ENCODE measurements around the gene BOD1L1. TPM values are rescaled to one million over a fixed set of nuclear protein-coding genes. Genes with fewer than 3 reads are reported as not detected.

Gene BOD1L1
- total RNA-seq, 1 donor from 2014 or later = 37.8 TPM

DNA sequence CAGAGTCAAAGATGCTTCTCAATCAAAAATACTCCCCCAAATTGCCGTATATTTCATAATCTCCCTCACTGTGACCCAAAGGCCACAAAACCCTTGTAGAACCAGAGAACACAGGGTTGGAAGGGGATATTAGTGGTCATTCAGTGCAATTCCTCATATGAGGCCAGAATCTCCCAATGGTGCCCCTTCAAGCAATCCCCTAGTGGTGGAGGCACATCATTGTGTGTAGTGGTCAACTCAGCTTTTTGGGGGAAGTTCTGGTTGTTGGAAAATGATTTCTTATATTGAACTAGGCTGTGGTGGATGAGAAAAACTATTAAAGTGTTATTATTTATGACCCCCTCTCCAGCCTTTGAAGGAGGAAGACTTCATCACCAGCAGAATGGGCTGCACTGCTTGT, 17.6 kb upstream of the BOD1L1 start:
- Histone ChIP-seq H3K27me3 (no peaks in the 10 kb centered on the region), H3K4me1 (no peaks in the 10 kb centered on the region), H3K36me3 (no peaks in the 10 kb centered on the region), H3K27ac (no peak overlapping the region), H3K4me3 (no peak overlapping the region), H3K9me3 (no peaks in the 10 kb centered on the region)
- intact Hi-C loops (cut with DNase I) = no loop called here
- no peak for TF ChIP-seq POLR2A (IDR thresholded peaks at IDR 0.05)
- no peak for TF ChIP-seq POLR2AphosphoS5 (IDR thresholded peaks at IDR 0.05; ENCODE audit: insufficient read depth in 1 of 2, low read depth in 1 of 2)
- TF ChIP-seq, protein P1, sequence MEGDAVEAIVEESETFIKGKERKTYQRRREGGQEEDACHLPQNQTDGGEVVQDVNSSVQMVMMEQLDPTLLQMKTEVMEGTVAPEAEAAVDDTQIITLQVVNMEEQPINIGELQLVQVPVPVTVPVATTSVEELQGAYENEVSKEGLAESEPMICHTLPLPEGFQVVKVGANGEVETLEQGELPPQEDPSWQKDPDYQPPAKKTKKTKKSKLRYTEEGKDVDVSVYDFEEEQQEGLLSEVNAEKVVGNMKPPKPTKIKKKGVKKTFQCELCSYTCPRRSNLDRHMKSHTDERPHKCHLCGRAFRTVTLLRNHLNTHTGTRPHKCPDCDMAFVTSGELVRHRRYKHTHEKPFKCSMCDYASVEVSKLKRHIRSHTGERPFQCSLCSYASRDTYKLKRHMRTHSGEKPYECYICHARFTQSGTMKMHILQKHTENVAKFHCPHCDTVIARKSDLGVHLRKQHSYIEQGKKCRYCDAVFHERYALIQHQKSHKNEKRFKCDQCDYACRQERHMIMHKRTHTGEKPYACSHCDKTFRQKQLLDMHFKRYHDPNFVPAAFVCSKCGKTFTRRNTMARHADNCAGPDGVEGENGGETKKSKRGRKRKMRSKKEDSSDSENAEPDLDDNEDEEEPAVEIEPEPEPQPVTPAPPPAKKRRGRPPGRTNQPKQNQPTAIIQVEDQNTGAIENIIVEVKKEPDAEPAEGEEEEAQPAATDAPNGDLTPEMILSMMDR (IDR thresholded peaks at IDR 0.05) = no peak
- DNase-seq (ENCODE audit: extremely low spot score in 2 of 2) = no peak

DNA sequence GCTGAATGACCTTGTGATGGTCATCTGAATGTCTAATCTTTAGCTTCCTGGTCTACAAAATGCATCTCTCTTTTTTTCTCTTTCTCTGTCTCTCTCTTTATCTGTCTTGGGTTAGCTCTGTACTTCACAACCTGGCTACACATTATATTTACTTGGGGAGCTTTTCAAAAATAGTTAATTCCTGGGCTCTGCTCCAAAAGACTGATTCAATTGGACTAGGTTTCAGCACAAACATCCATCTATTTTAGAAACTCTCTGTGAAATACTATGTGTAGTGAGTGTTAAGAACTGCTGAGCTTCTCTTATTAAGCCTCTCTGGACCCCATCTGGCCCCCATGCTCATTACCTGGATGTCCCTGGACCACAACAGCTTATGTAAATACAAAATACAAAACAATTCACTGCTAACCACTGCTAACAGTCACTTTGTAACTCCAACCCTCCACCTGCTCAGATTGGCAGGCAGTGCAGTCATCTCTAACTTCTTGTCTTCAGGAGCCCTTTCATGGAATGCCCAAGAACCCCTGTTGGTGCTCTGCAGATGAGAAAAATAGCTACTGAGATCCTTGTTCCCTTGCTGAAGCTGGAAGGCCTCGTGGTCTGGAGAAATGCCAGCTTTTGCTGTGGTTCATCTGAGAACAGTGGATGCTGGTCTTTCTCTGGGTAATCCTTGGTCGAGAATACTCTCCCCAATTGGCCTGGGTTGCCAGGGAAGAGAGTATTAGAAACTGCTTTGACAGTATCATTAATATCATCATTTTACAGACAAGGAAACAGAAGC, 14.8 kb upstream of the BOD1L1 start:
- Histone ChIP-seq H3K27ac (no peak overlapping the region), H3K27me3 (no peaks in the 10 kb centered on the region), H3K36me3 (no peaks in the 10 kb centered on the region), H3K4me3 (no peak overlapping the region), H3K9me3 (no peaks in the 10 kb centered on the region), H3K4me1 (no peaks in the 10 kb centered on the region)
- DNase-seq (ENCODE audit: extremely low spot score in 2 of 2) = no peak
- intact Hi-C loops (cut with DNase I) = no loop called here
- no peak for TF ChIP-seq POLR2AphosphoS5 (IDR thresholded peaks at IDR 0.05; ENCODE audit: insufficient read depth in 1 of 2, low read depth in 1 of 2)
- TF ChIP-seq POLR2A (IDR thresholded peaks at IDR 0.05) = no peak
- TF ChIP-seq, protein P1 (IDR thresholded peaks at IDR 0.05) = no peak

DNA sequence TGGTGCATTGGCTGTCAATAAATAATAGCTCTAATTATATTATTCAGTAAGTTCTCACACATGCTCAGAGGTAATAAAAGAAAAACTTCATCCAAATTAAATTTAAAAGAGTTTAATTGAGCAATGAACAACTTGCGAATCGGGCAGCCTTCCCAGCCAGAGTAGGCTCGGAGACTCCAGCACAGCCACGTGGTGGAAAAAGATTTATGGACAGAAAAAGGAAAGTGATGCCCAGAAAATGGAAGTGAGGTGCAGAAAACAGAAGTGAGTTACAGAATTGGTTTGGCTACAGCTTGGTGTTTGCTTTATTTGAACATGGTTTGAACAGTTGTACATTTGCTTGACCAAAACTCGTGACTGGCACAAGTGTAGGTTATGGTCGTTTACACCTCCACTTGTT, 13.6 kb upstream of the BOD1L1 start:
- intact Hi-C loops (cut with DNase I) = no loop called here
- no peak for DNase-seq (ENCODE audit: extremely low spot score in 2 of 2)

DNA sequence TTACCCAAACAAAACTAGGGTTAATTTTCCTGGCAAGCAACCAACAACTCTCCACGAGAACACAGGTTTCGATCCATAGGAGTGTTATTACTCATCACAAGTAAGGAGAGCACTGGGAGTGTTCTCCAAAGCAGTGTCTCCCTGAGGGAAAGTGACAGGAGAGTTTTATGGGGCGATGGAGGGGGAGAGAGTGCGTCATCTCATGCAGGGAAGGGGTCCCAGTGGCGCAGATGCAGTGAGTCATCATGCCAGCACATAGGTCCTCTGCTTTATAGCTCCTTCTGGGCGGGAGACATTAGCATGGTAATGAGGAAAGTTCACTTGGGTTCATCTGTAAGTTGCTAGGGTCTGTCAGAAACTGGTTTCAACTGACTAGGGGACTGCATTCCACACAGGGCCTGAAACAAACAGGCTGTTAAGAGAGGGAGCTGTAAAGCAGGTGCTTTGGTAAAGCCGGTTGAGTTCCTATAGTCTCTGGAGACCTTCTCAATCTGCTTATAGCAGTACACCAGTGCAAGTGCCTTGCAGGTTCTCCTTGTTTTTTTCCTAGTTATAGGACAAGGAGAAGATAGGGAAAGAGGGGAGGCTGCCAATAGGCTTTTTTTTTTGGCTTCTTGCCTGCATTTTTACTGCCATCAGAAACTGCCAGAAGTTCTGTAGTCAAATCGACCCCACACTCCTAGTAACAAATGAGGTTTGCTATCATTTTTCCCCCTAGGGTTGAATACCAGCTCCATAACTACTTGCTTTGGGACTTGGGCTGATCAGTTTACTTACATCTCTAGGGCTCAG, 12.8 kb upstream of the BOD1L1 start:
- Histone ChIP-seq H3K4me3 (no peak overlapping the region), H3K27ac (no peak overlapping the region), H3K27me3 (no peaks in the 10 kb centered on the region), H3K36me3 (no peaks in the 10 kb centered on the region), H3K9me3 (no peaks in the 10 kb centered on the region), H3K4me1 (no peaks in the 10 kb centered on the region)
- no peak for TF ChIP-seq POLR2AphosphoS5 (IDR thresholded peaks at IDR 0.05; ENCODE audit: insufficient read depth in 1 of 2, low read depth in 1 of 2)
- TF ChIP-seq, protein P1 (IDR thresholded peaks at IDR 0.05) = no peak
- no peak for TF ChIP-seq POLR2A (IDR thresholded peaks at IDR 0.05)
- DNase-seq (ENCODE audit: extremely low spot score in 2 of 2) = no peak
- intact Hi-C loops (cut with DNase I) = no loop called here

More for the DNA sequence above, 13.6 kb upstream of the BOD1L1 start:
- Histone ChIP-seq H3K9me3 (no peaks in the 10 kb centered on the region), H3K4me1 (no peaks in the 10 kb centered on the region), H3K36me3 (no peaks in the 10 kb centered on the region), H3K27me3 (no peaks in the 10 kb centered on the region), H3K27ac (no peak overlapping the region), H3K4me3 (no peak overlapping the region)
- TF ChIP-seq, protein P1 (IDR thresholded peaks at IDR 0.05) = no peak
- TF ChIP-seq POLR2A (IDR thresholded peaks at IDR 0.05) (no peak), POLR2AphosphoS5 (IDR thresholded peaks at IDR 0.05; ENCODE audit: insufficient read depth in 1 of 2, low read depth in 1 of 2) (no peak)
